Activated naive CD4-positive, alpha-beta T cell treated with anti-CD3 and anti-CD28 coated beads for 36 hours (primary cell): Measurements from ENCODE around the gene NAT9. TPM values are rescaled to one million over a fixed set of nuclear protein-coding genes. Genes with fewer than 3 reads are reported as not detected.

Experiments
- CTCF ChIA-PET: fragments of 350-600 bp; sonication (Branson Sonifier 250); formaldehyde crosslinking; loops from one replicate; lab custom pipeline; 2021; ENCODE audit warnings: antibody characterized with exemption; lab: Charles Lee
- DNase-seq: peaks from one replicate; pipeline ENCODE4 v3.0.0-alpha.2; 2020
- H3K27ac Mint-ChIP-seq: one replicate; pipeline ENCODE4 v1.8.0; 2021; ENCODE audit warnings: mild to moderate bottlenecking, mixed read lengths
- H3K27me3 Mint-ChIP-seq: one replicate; pipeline ENCODE4 v1.8.0; 2021; ENCODE audit warnings: low read depth, mixed read lengths
- H3K36me3 Mint-ChIP-seq: one replicate; pipeline ENCODE4 v1.8.0; 2021; ENCODE audit warnings: low read depth, mixed read lengths
- H3K4me1 Mint-ChIP-seq: one replicate; pipeline ENCODE4 v1.8.0; 2021; ENCODE audit warnings: low read depth, mixed read lengths
- H3K4me3 Mint-ChIP-seq: one replicate; pipeline ENCODE4 v1.8.0; 2021; ENCODE audit warnings: mild to moderate bottlenecking, moderate library complexity, mixed read lengths
- H3K9me3 Mint-ChIP-seq: one replicate; pipeline ENCODE4 v1.8.0; 2021; ENCODE audit warnings: mixed read lengths
- intact Hi-C: fragments of 100-400 bp; cut with micrococcal nuclease; formaldehyde crosslinking; loops from one replicate; pipeline ENCODE4 v1.15.1; 2023
- microRNA-seq: library from miRNA; unstranded; fragments of <30 nt; microRNA quantifications from one replicate; pipeline ENCODE4 v1.2.0, GENCODE V29; 2022; ENCODE audit warnings: borderline microRNAs expressed, borderline replicate concordance
- total RNA-seq, 2 experiments: library from RNA; stranded (reverse); gene quantifications; one replicate each; pipeline ENCODE4 v1.2.3, GENCODE V29; 2021

Gene NAT9
- total RNA-seq, 2 experiments from 2014 or later: 42.1 to 43.9 TPM

DNA sequence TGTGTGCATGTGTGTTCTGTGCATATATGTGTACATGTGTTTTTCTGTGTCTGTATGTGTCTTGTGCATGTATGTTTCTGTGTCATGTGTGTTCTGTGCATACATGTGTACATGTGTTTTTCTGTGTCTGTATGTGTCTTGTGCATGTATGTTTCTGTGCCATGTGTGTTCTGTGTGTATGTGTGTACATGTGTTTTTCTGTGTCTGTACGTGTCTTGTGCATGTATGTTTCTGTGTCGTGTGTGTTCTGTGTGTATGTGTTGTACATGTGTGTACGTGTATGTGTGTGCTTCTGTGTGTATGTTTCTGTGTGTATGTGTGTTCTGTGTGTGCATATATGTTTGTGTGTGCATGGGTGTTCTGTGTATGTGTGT is 47.5 kb downstream of the NAT9 start:
- no peaks in the 10 kb centered on the region for H3K27me3 Mint-ChIP-seq
- no peak overlapping the region for H3K4me3 Mint-ChIP-seq
- DNase-seq: no peak
- H3K9me3 Mint-ChIP-seq: no peaks in the 10 kb centered on the region
- no peak overlapping the region for H3K27ac Mint-ChIP-seq
- CTCF ChIA-PET: interaction anchor here (0.6 kb wide), 1 partner anchor 11 kb away, joined by 4 read pairs; no protein-coding TSS in a partner anchor
- H3K36me3 Mint-ChIP-seq: no peaks in the 10 kb centered on the region
- H3K4me1 Mint-ChIP-seq: peaks cover 3% of the 10 kb centered on the region
- intact Hi-C loops: no loop called here

DNA sequence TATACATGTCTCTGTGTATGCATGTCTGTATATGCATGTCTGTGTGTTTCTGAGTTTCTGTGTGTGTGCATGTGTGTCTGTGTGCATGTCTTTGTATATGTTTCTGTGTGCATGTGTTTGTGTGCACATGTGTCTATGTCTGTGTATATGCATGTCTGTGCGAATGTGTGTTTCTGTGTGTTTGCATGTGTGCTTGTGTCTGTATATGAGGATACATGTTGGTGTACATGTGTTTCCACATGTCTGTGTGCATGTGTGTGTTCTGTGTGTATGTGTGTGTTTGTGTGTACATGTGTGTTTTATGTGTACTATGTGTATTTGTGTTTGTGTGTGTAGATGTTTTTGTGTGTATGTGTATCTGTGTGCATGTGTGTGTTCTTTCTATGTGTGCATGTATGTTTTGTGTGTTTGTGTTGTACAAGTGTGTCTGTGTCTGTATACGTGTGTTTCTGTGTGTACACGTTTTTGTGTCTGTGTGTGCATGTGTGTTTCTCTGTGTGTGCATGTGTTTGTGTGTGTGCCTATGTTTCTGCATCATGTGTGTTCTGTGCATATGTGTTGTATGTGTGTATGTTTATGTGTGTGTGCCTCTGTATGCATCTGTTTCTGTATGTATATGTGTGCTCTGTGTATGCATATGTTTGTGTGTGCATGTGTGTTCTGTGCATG is 48.0 kb downstream of the NAT9 start:
- H3K4me3 Mint-ChIP-seq: no peak overlapping the region
- CTCF ChIA-PET: no interaction called here
- H3K27me3 Mint-ChIP-seq: no peaks in the 10 kb centered on the region
- H3K27ac Mint-ChIP-seq: no peak overlapping the region
- H3K36me3 Mint-ChIP-seq: no peaks in the 10 kb centered on the region
- no peaks in the 10 kb centered on the region for H3K9me3 Mint-ChIP-seq
- H3K4me1 Mint-ChIP-seq: peaks cover 3% of the 10 kb centered on the region
- no peak for DNase-seq
- intact Hi-C loops: no loop called here

DNA sequence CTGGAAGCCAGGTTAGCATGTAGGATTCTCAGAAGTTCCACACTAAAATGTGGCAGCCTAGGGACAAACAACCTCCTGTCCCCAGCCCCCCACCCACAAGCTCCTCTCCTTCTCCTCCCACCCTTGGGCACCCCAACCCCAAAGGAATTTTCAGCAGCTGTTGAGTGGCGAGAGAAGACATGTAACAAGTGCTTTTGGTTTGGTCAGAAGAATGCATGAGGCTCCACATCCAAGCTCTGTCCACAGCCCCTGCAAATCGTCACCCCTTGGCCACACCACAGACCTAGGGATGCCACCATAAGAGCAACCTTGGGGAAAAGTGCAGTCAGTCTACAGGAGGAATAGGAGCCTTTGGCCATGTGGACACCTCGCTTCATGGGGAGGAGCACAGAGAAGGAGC is 51.0 kb downstream of the NAT9 start:
- no peak overlapping the region for H3K27ac Mint-ChIP-seq
- H3K27me3 Mint-ChIP-seq: no peaks in the 10 kb centered on the region
- no peaks in the 10 kb centered on the region for H3K9me3 Mint-ChIP-seq
- intact Hi-C loops: no loop called here
- H3K4me3 Mint-ChIP-seq: no peak overlapping the region
- H3K4me1 Mint-ChIP-seq: no peaks in the 10 kb centered on the region
- no peak for DNase-seq
- CTCF ChIA-PET: interaction anchor here (0.6 to 1.3 kb wide), 4 partner anchors 13 to 288 kb away, joined by 3 to 6 read pairs (median 3); no protein-coding TSS in a partner anchor
- H3K36me3 Mint-ChIP-seq: no peaks in the 10 kb centered on the region

DNA sequence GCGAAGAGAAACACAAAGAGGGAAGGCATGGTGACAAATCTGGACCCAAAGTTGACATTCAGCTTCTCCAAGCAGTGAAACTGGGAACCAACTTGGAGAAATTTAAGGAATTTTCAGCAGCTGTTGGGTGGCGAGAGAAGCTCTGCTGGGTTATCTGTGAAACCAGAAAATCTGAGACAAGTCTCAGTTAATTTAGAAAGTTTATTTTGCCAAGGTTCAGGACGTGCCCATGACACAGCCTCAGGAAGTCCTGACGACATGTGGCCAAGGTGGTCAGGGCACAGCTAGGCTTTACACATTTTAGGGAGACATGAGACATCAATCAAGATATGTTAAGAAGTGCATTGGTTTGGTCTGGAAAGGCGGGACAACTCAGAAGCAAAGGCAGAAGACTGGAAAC is 52.3 kb downstream of the NAT9 start:
- Mint-ChIP-seq H3K27me3 (no peaks in the 10 kb centered on the region), H3K36me3 (no peaks in the 10 kb centered on the region)
- CTCF ChIA-PET: no interaction called here

DNA sequence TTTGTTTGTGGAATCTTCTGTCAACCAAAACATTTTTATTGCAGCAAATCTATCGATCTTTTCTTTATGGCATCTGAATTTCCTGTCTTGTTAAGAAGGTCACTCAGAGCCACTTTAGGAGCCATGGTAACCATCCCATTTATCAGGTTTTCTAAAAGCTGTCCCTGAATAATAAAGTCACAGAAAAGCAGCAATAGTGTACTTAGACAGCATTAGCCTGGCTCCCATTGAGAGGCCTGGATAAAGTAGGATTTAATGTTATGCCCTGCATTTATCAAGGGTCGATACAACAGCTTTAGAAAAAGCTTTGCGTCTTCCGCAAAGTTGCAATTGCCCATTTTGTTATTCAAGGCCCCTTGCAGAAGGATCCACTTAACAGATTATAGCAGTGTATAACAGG is 53.4 kb downstream of the NAT9 start:
- DNase-seq: no peak
- Mint-ChIP-seq H3K27me3 (no peaks in the 10 kb centered on the region), H3K36me3 (no peaks in the 10 kb centered on the region), H3K4me3 (no peak overlapping the region), H3K4me1 (no peaks in the 10 kb centered on the region), H3K9me3 (no peaks in the 10 kb centered on the region), H3K27ac (no peak overlapping the region)
- intact Hi-C loops: no loop called here
- CTCF ChIA-PET: interaction anchor here (1.0 to 1.1 kb wide), 2 partner anchors 14 to 66 kb away, joined by 3 to 4 read pairs; partner anchors contain the start of gene RAB37

More for the DNA sequence above, 52.3 kb downstream of the NAT9 start:
- intact Hi-C loops: no loop called here
- no peak for DNase-seq
- no peaks in the 10 kb centered on the region for H3K4me1 Mint-ChIP-seq
- no peaks in the 10 kb centered on the region for H3K9me3 Mint-ChIP-seq
- no peak overlapping the region for H3K4me3 Mint-ChIP-seq
- H3K27ac Mint-ChIP-seq: no peak overlapping the region

Small RNA genes lying within 50 kb of the gene (microRNA-seq; reads per million reads assigned to microRNA genes)
- 138 reads per million, percentile 63 among the genes with 10 or more reads in this experiment for gene MIR3615

Other genes starting within 250 kb of the NAT9 start
- not detected for gene CD300LB, start 244.9 kb downstream of the NAT9 start, total RNA-seq
- not detected for gene CD300C, start 230.2 kb downstream of the NAT9 start, total RNA-seq
- not detected for gene CD300H, start 208.8 kb downstream of the NAT9 start, total RNA-seq
- not detected for gene CD300LD, start 184.1 kb downstream of the NAT9 start, total RNA-seq
- gene CD300E, start 152.6 kb downstream of the NAT9 start, total RNA-seq: not detected
- not detected for gene CD300LF, start 63.4 kb downstream of the NAT9 start, total RNA-seq
- gene RAB37, start 39.1 kb downstream of the NAT9 start, total RNA-seq: 1 to 10 TPM; 2.1 to 2.3 TPM
- gene NHERF1, start 27.7 kb downstream of the NAT9 start, total RNA-seq: 10 to 100 TPM; 70.8 to 77.6 TPM
- under 1 TPM in 1 of 2 experiments, not detected in 1; 0.07 TPM for gene GRIN2C, start 83.5 kb upstream of the NAT9 start, total RNA-seq
- 10 to 100 TPM; 61.8 to 67.6 TPM for gene FDXR, start 96.6 kb upstream of the NAT9 start, total RNA-seq
- gene FADS6, start 117.3 kb upstream of the NAT9 start, total RNA-seq: not detected
- not detected for gene USH1G, start 146.9 kb upstream of the NAT9 start, total RNA-seq
- not detected for gene OTOP2, start 147.9 kb upstream of the NAT9 start, total RNA-seq
- not detected for gene OTOP3, start 159.6 kb upstream of the NAT9 start, total RNA-seq
- gene HID1, start 196.4 kb upstream of the NAT9 start, total RNA-seq: 1 to 10 TPM in 1 of 2 experiments, under 1 TPM in 1; 0.91 to 1.6 TPM
- under 1 TPM; 0.49 to 0.93 TPM for gene CDR2L, start 211.3 kb upstream of the NAT9 start, total RNA-seq
- 10 to 100 TPM; 60.6 to 64.5 TPM for gene MRPL58, start 236.3 kb upstream of the NAT9 start, total RNA-seq